CD4-positive, alpha-beta memory T cell (primary cell): ENCODE results near the gene CYSRT1. TPM values are rescaled to one million over a fixed set of nuclear protein-coding genes. Genes with fewer than 3 reads are reported as not detected.

Source experiments
- CTCF ChIA-PET: fragments of 350-600 bp; sonication (Branson Sonifier 250); formaldehyde crosslinking; loops from one replicate; lab custom pipeline; 2021; ENCODE audit warnings: inconsistent platforms; ENCODE audit not compliant: partially characterized antibody; lab: Charles Lee
- POLR2A ChIA-PET: fragments of 350-600 bp; sonication (Branson Sonifier 250); formaldehyde crosslinking; loops from one replicate; lab custom pipeline; 2021; ENCODE audit not compliant: partially characterized antibody; lab: Charles Lee
- DNase-seq, 5 donors: peaks; one replicate each; pipeline versions ENCODE4 v3.0.0 to v3.0.0-alpha.2; 2020 to 2022; ENCODE audit warnings: mixed read lengths in 1 of 5
- H3K27ac ChIP-seq: one replicate; pipeline ENCODE4 v1.7.0; 2013; ENCODE audit warnings: low read depth, low read length
- H3K27me3 ChIP-seq: 2 replicates; pipeline ENCODE4 v1.7.0; 2013; ENCODE audit warnings: mild to moderate bottlenecking, low read length, moderate library complexity; ENCODE audit not compliant: insufficient read depth
- H3K36me3 ChIP-seq: 2 replicates; pipeline ENCODE4 v1.7.0; 2013; ENCODE audit warnings: mild to moderate bottlenecking, low read length, moderate library complexity; ENCODE audit not compliant: insufficient read depth
- H3K4me1 ChIP-seq: 2 replicates; pipeline ENCODE4 v1.7.0; 2013; ENCODE audit warnings: mild to moderate bottlenecking, low read length, moderate library complexity; ENCODE audit not compliant: insufficient read depth
- H3K4me3 ChIP-seq, 2 donors: one replicate each; pipeline ENCODE4 v1.7.0; 2013; ENCODE audit warnings: low read length in 2 of 2, mild to moderate bottlenecking in 1 of 2
- H3K9me3 ChIP-seq, 2 donors: one replicate each; pipeline ENCODE4 v1.7.0; 2013; ENCODE audit warnings: low read length in 2 of 2, control low read depth in 1 of 2; ENCODE audit not compliant: control insufficient read depth in 1 of 2
- H3K27ac Mint-ChIP-seq, 7 donors: one replicate each; pipeline ENCODE4 v1.8.0; 2020 to 2021; ENCODE audit warnings: mixed read lengths in 7 of 7, mild to moderate bottlenecking in 6 of 7, inconsistent platforms in 3 of 7, moderate library complexity in 3 of 7
- H3K27me3 Mint-ChIP-seq, 2 donors: one replicate each; pipeline ENCODE4 v1.8.0; 2020 to 2021; ENCODE audit warnings: mixed read lengths in 2 of 2
- H3K36me3 Mint-ChIP-seq, 2 donors: one replicate each; pipeline ENCODE4 v1.8.0; 2020 to 2021; ENCODE audit warnings: mixed read lengths in 2 of 2, inconsistent platforms in 1 of 2, mild to moderate bottlenecking in 1 of 2
- H3K4me1 Mint-ChIP-seq, 4 donors: one replicate each; pipeline ENCODE4 v1.8.0; 2020 to 2021; ENCODE audit warnings: mixed read lengths in 4 of 4, mild to moderate bottlenecking in 1 of 4
- H3K4me3 Mint-ChIP-seq, 8 donors: one replicate each; pipeline ENCODE4 v1.8.0; 2020 to 2021; ENCODE audit warnings: mixed read lengths in 8 of 8, mild to moderate bottlenecking in 7 of 8, moderate library complexity in 6 of 8, inconsistent platforms in 3 of 8
- H3K9me3 Mint-ChIP-seq, 8 donors: one replicate each; pipeline ENCODE4 v1.8.0; 2020 to 2021; ENCODE audit warnings: mixed read lengths in 8 of 8, mild to moderate bottlenecking in 5 of 8, inconsistent platforms in 3 of 8, moderate library complexity in 1 of 8
- intact Hi-C: fragments of 100-400 bp; cut with micrococcal nuclease; formaldehyde crosslinking; loops from one replicate; pipeline ENCODE4 v1.15.1; 2023
- polyA plus RNA-seq, 2 donors: library from polyadenylated mRNA; unstranded; fragments of 300-500 nt; fragmentation: Illumina TruSeq; gene quantifications; one replicate each; pipeline ENCODE4 v1.2.3, GENCODE V29; 2021
- total RNA-seq, 2 experiments: library from RNA; stranded (reverse); gene quantifications; one replicate each; pipeline ENCODE4 v1.2.3, GENCODE V29; 2021

CYSRT1 gene
- total and polyA plus RNA-seq, 4 experiments from 2014 or later: 0.25 TPM; not detected in 3

DNA sequence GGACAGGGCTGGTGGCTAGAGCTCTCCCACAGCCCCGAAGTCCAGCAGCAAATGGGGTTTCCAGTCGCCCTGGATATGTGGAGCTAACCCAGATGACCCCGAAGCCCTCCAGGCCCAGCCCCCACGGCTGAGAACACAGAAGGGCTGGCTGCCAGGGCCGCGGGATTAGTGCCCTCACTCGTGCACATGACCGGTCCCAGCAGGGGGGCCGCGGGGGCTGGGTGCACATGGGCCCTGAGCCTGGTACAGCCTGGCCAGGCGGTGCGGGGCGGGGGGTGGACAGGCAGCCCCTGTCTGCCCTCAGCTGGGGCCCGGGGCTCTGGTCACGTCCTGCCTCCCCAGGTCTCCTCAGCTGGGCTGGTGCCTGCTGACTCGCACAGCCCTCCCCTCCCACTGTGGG is 30.6 kb upstream of the CYSRT1 start:
- Mint-ChIP-seq H3K27ac (no peak overlapping the region), H3K9me3 (no peaks in the 10 kb centered on the region), H3K4me3 (no peak overlapping the region), H3K4me1 (peaks cover 2 to 22% (median 7%) of the 10 kb centered on the region in 4 donors), H3K36me3 (peaks cover 0 to 6% of the 10 kb centered on the region in 2 donors), H3K27me3 (no peaks in the 10 kb centered on the region)
- Histone ChIP-seq H3K9me3 (no peaks in the 10 kb centered on the region), H3K27ac (no peak overlapping the region), H3K27me3 (no peaks in the 10 kb centered on the region), H3K36me3 (peaks cover 6% of the 10 kb centered on the region), H3K4me1 (peaks cover 17% of the 10 kb centered on the region), H3K4me3 (no peak overlapping the region)
- CTCF ChIA-PET: no interaction called here
- POLR2A ChIA-PET: no interaction called here
- no peak for DNase-seq
- intact Hi-C loops: no loop called here

DNA sequence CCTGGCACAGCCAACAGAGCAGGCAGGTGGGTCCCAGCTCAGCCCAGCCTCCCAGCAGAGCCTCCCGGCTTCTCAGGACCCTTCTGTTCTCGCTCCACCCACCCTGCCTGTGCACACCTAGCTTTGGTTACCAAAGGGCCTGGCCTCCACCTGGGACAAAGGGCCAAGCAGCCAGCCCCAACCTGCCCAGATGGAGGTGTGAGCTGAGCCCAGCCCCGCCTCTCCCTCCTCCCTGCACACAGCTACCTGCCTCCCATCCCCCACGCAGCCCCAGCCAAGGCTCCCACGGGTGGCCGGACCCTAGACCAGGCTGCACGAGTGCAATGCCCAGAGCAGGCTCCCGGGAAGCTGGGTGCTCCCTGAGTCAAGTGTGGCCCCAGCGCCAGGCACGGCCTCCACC is 30.1 kb upstream of the CYSRT1 start:
- H3K4me1 Mint-ChIP-seq: peaks cover 0 to 16% (median 2%) of the 10 kb centered on the region in 4 donors
- Histone ChIP-seq H3K4me3 (no peak overlapping the region), H3K36me3 (peaks cover 4% of the 10 kb centered on the region), H3K27me3 (no peaks in the 10 kb centered on the region), H3K27ac (no peak overlapping the region), H3K9me3 (no peaks in the 10 kb centered on the region), H3K4me1 (peaks cover 14% of the 10 kb centered on the region)
- ChIA-PET POLR2A (interaction anchor here (1.1 kb wide), 1 partner anchor 20 kb away, joined by 3 read pairs; no protein-coding TSS in a partner anchor), CTCF (no interaction called here)
- H3K27ac Mint-ChIP-seq: peak overlapping the region in 1 of 7 donors; percentile 41
- peaks cover 0 to 4% of the 10 kb centered on the region in 2 donors for H3K36me3 Mint-ChIP-seq
- intact Hi-C loops: no loop called here
- DNase-seq: no peak
- peak overlapping the region in 1 of 8 donors; percentile 51 for H3K4me3 Mint-ChIP-seq
- H3K27me3 Mint-ChIP-seq: no peaks in the 10 kb centered on the region
- no peaks in the 10 kb centered on the region for H3K9me3 Mint-ChIP-seq

DNA sequence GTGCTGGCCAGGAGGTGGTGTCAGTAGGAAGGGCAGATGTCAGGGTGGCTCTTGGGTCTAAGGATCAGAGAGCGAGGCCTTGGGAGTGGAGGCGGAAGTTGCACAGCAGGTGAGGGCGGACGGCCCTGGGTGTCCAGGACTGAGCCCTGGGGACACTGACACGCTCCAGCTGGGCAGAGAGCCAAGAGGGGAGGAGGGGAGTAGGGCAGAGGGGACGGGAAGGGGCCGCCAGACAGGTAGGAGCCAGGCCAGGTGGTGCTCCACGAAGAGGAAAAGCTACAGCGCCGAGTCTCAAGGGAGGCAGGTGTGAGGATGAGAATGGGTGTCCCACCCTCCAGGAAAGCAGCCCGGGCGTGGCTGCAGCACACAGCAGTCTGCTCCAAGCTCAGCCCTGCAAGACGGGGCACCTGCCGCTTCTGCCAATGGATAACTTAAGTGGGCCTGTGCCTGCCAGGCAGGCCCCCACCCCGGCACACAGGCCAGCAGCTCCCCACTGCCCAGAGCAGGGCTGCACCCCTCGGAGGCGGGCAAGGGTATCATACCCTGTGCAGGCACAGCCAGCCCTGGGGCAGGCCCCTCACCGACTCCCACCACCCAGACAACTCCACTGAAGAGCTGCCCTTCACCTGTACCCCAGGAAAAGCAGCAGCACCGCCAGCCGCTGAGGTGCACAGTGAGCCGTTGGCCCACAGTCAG is 29.3 kb upstream of the CYSRT1 start:
- Histone ChIP-seq H3K9me3 (no peaks in the 10 kb centered on the region), H3K27ac (no peak overlapping the region), H3K4me1 (peaks cover 8% of the 10 kb centered on the region), H3K27me3 (no peaks in the 10 kb centered on the region), H3K4me3 (no peak overlapping the region), H3K36me3 (no peaks in the 10 kb centered on the region)
- intact Hi-C loops: no loop called here
- Mint-ChIP-seq H3K4me3 (no peak overlapping the region), H3K9me3 (no peaks in the 10 kb centered on the region), H3K4me1 (peaks cover 0 to 9% (median 2%) of the 10 kb centered on the region in 4 donors), H3K27me3 (no peaks in the 10 kb centered on the region), H3K27ac (no peak overlapping the region), H3K36me3 (peaks cover 0 to 3% of the 10 kb centered on the region in 2 donors)
- ChIA-PET CTCF (no interaction called here), POLR2A (interaction anchor here (1.1 kb wide), 1 partner anchor 20 kb away, joined by 3 read pairs; no protein-coding TSS in a partner anchor)
- no peak for DNase-seq

DNA sequence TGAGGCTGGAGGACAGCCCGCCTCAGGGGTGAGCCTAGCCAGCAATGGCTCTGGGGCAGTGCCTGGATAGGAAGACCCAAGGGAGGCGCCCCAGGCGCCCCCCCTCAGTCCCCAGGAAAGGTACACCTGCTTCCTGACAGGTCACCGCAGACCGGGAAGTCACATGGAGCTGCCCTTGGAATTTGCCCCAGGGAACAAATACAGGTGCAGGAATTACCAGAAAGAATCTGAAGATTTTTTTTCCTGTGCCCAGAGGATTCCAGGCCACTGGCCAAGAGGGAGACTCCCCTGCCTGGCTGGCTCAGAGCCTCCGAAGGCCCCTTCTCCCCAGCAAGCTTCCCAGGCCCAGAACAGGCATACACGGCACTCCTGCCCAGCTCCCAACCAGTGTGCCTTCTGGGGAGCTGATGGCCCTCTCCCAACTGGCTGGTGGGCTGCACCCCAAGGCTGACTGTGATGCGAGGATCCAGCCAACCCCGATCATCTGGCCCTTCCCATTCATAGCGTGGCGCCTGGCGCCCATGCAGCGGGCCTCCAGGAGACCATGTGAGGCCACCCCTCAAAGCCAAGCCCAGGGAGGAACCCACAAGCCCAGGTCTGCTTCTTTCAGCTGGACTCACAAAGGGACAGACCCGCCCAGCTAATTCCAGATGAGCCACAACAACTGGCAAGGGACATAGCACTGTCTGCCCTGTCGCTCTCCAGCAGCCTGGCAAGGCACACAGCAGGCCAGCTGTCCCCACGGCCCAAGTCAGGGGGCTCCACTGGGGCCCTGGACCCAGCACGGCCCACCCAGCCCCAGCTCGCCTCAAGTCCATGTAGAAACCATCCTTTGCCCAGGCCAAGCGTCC is 26.7 kb upstream of the CYSRT1 start:
- H3K4me1 ChIP-seq: peaks cover 23% of the 10 kb centered on the region
- no peak for DNase-seq
- intact Hi-C loops: no loop called here
- no peak overlapping the region for H3K4me3 ChIP-seq
- H3K27me3 Mint-ChIP-seq: no peaks in the 10 kb centered on the region
- peak overlapping the region in 7 of 8 donors; percentile 2 to 66 (median 11) for H3K4me3 Mint-ChIP-seq
- no peak overlapping the region for H3K27ac ChIP-seq
- peaks cover 5 to 19% (median 14%) of the 10 kb centered on the region in 4 donors for H3K4me1 Mint-ChIP-seq
- POLR2A ChIA-PET: interaction anchor here (1.0 to 11.9 kb wide), 4 partner anchors 7 to 68 kb away, joined by 3 to 169 read pairs (median 5); partner anchors contain the start of genes ANAPC2, NDOR1, SSNA1 and TMEM203
- no peaks in the 10 kb centered on the region for H3K9me3 Mint-ChIP-seq
- H3K27me3 ChIP-seq: no peaks in the 10 kb centered on the region
- H3K36me3 Mint-ChIP-seq: peaks cover 0 to 3% of the 10 kb centered on the region in 2 donors
- peak overlapping the region in 1 of 7 donors; percentile 63 for H3K27ac Mint-ChIP-seq
- H3K36me3 ChIP-seq: no peaks in the 10 kb centered on the region
- no peaks in the 10 kb centered on the region for H3K9me3 ChIP-seq
- CTCF ChIA-PET: interaction anchor here (3.0 kb wide), 1 partner anchor 9 kb away, joined by 7 read pairs; the partner anchor contains the start of genes ANAPC2 and SSNA1

DNA sequence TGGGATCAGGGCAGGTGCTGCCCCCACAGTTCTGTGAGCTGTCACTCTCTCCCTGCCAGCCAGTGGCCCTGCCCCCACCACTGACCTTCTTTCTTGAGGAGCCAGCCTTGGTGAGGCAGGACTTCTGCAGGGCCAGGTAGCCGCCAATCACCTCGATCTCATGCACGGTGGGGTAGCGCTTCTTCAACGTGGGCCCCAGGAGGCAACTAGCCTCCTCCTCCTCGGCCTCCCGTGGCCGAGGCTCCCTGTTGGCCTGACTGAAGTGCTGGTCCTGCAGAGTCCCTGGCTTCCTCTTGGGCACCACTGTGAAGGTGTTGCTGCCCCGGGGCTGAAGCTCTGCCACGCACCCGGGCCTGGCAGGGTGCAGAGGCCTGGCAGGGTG is 26.1 kb upstream of the CYSRT1 start:
- H3K4me1 Mint-ChIP-seq: peaks cover 5 to 21% (median 16%) of the 10 kb centered on the region in 4 donors
- Histone ChIP-seq H3K27ac (no peak overlapping the region), H3K36me3 (no peaks in the 10 kb centered on the region), H3K4me3 (no peak overlapping the region), H3K4me1 (peaks cover 29% of the 10 kb centered on the region), H3K27me3 (no peaks in the 10 kb centered on the region), H3K9me3 (no peaks in the 10 kb centered on the region)
- no peaks in the 10 kb centered on the region for H3K9me3 Mint-ChIP-seq
- peak overlapping the region in 5 of 8 donors; percentile 5 to 66 (median 11) for H3K4me3 Mint-ChIP-seq
- no peaks in the 10 kb centered on the region for H3K27me3 Mint-ChIP-seq
- peak overlapping the region in 1 of 7 donors; percentile 63 for H3K27ac Mint-ChIP-seq
- no peak for DNase-seq
- H3K36me3 Mint-ChIP-seq: peaks cover 0 to 3% of the 10 kb centered on the region in 2 donors
- intact Hi-C loops: no loop called here
- ChIA-PET CTCF (interaction anchor here (3.0 kb wide), 1 partner anchor 10 kb away, joined by 7 read pairs; the partner anchor contains the start of genes ANAPC2 and SSNA1), POLR2A (interaction anchor here (1.0 to 11.9 kb wide), 3 partner anchors 10 to 69 kb away, joined by 4 to 169 read pairs (median 6); partner anchors contain the start of genes ANAPC2, SSNA1 and TUBB4B)

DNA sequence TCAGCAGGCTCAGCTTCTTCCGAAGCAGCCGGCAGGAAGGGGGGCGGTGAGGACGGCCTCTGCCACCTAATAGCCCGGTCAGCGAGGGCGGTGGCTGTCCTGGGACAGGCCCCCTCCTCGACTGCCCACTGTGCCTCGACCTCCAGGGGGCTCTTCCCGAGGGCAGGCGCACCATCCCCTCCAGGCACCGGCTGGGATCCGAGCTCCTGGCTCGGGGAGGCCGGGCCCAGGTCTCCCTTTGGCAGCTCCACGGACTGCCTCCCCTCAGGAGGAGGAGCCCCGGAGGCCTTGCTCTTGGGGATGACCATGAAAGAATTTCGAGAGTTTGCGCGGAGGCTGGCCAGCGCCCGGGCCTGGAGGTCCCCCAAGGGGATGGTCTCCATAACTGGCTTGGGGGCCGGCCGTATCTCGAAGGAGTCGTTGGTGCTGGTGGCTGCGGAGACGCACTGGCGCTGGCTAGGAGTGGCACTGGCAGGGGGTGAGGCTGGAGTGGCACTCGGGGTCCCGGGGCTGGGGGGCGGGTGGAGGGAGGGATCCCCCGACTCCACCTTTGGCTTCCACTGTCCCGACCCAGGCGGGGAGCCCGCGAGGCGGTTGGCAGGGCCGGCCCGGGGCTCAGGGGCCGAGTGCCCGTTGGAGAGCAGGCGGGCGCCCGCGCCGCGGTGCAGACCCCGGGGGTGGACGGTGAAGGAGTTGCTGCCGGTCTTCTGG is 25.4 kb upstream of the CYSRT1 start:
- ChIA-PET POLR2A (interaction anchor here (1.4 to 11.9 kb wide), 2 partner anchors 10 to 70 kb away, joined by 6 to 169 read pairs; partner anchors contain the start of genes ANAPC2 and SSNA1), CTCF (interaction anchor here (3.0 kb wide), 1 partner anchor 10 kb away, joined by 7 read pairs; the partner anchor contains the start of genes ANAPC2 and SSNA1)
- Histone ChIP-seq H3K4me3 (no peak overlapping the region), H3K27me3 (no peaks in the 10 kb centered on the region), H3K36me3 (no peaks in the 10 kb centered on the region), H3K9me3 (no peaks in the 10 kb centered on the region), H3K4me1 (peaks cover 36% of the 10 kb centered on the region), H3K27ac (no peak overlapping the region)
- no peak for DNase-seq
- intact Hi-C loops: loop anchor here (1.0 to 2.0 kb wide), 4 partner anchors 11 to 71 kb away; partner anchors contain the start of genes ANAPC2, SSNA1 and TUBB4B
- Mint-ChIP-seq H3K36me3 (peaks cover 0 to 3% of the 10 kb centered on the region in 2 donors), H3K27ac (peak overlapping the region in 1 of 7 donors; percentile 37), H3K27me3 (no peaks in the 10 kb centered on the region), H3K4me3 (peak overlapping the region in 7 of 8 donors; percentile 62 to 81 (median 77)), H3K4me1 (peaks cover 9 to 27% (median 20%) of the 10 kb centered on the region in 4 donors), H3K9me3 (no peaks in the 10 kb centered on the region)
